SKM-1 treated with dmso at 0.1 percent for 144 hours (cell line): Measurements from ENCODE around the gene ATF4.

Source experiments
- DNase-seq: peaks from one replicate; lab custom pipeline; 2025; ENCODE audit not compliant: unreplicated experiment; lab: John Stamatoyannopoulos, UW

Gene ATF4

GRCh38 chr22:39528080-39528661, 7.8 kb downstream of the ATF4 start:
- DNase-seq = no peak

GRCh38 chr22:39528681-39529486, 8.5 kb downstream of the ATF4 start:
- peak; percentile 86 for DNase-seq

- DNase-seq = no peak
Observed at GRCh38 chr22:39529487-39529851, 9.1 kb downstream of the ATF4 start.

GRCh38 chr22:39530116-39530515, 9.8 kb downstream of the ATF4 start:
- DNase-seq = no peak

- DNase-seq = peak; percentile 60
Observed at GRCh38 chr22:39530692-39531331, 10.4 kb downstream of the ATF4 start.

- peak; percentile 99 for DNase-seq
Observed at GRCh38 chr22:39532215-39533073, 12.1 kb downstream of the ATF4 start, which contains the start of gene RPS19BP1. TSS of gene RPS19BP1 (minus strand) at chr22:39532748. CDS start at chr22:39532738, 10 bp downstream.

GRCh38 chr22:39534092-39534506, 13.7 kb downstream of the ATF4 start:
- no peak for DNase-seq

- peak; percentile 35 for DNase-seq
Observed at GRCh38 chr22:39534591-39535356, 14.4 kb downstream of the ATF4 start.

- no peak for DNase-seq
Observed at GRCh38 chr22:39535357-39535725, 15.0 kb downstream of the ATF4 start.

GRCh38 chr22:39535831-39536449, 15.6 kb downstream of the ATF4 start:
- no peak for DNase-seq

GRCh38 chr22:39536711-39537110, 16.3 kb downstream of the ATF4 start:
- no peak for DNase-seq

- DNase-seq = no peak
Observed at GRCh38 chr22:39537975-39538374, 17.6 kb downstream of the ATF4 start.

- DNase-seq = peak; percentile 8
Observed at GRCh38 chr22:39543095-39543494, 22.7 kb downstream of the ATF4 start.

- DNase-seq = no peak
Observed at GRCh38 chr22:39545386-39546365, 25.3 kb downstream of the ATF4 start.

GRCh38 chr22:39546889-39547586, 26.7 kb downstream of the ATF4 start:
- no peak for DNase-seq

- no peak for DNase-seq
Observed at GRCh38 chr22:39547587-39547947, 27.2 kb downstream of the ATF4 start.

- DNase-seq = no peak
Observed at GRCh38 chr22:39553429-39553828, 33.1 kb downstream of the ATF4 start.

- DNase-seq = no peak
Observed at GRCh38 chr22:39554151-39554550, 33.8 kb downstream of the ATF4 start.
